Measurements from ENCODE around the gene WNT8A.
"Not testable (repeated sequence)": the region's sequence is repeated elsewhere in the genome, so short reads cannot be mapped to it uniquely, and the experiment has no call there.

Gene WNT8A

DNA sequence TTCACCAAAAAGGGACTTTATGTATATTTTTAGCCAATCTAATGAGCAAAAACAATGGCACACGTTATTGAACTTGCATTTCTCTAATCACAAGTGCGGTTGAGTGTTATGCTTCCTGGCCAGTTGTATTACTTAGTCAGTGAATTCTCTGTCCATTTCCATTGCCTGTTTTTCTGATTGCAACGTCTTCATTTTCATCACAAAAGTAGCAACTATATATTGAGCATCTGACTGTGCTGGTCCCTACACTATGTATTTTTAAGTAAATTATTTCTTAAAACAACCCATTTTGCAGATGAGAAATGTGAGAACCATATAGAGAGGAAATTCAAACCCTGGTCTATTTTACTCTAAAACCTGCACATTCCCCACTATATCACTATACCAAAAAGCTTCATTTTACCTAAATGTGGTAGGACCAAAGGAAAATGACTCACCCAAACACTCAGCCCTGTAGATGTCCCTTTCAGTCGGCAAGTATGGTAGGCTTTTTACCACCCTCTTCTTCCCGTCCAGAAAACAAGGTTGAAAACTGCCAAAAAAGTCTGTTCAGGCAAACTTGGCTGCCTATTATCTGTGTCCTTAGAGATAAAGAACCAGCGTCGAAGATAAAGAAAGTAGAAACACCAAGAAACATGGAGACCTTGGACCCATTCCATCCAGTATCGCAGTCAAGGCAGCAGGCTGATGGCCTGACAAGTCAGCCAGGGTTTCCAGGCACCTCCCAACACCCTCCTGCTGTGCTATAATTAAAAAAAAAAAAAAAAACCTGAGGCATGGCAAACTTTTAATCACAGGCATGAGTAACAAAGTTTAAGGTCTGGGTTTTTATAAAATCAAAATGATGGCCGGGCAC, 32.2 kb upstream of the WNT8A start:
- H3K4me3 ChIP-seq (ENCODE audit: control insufficient read depth, low read depth, low read length): no peak overlapping the region
- no peak for DNase-seq (ENCODE audit: low read depth)
- TF ChIP-seq, protein P1, sequence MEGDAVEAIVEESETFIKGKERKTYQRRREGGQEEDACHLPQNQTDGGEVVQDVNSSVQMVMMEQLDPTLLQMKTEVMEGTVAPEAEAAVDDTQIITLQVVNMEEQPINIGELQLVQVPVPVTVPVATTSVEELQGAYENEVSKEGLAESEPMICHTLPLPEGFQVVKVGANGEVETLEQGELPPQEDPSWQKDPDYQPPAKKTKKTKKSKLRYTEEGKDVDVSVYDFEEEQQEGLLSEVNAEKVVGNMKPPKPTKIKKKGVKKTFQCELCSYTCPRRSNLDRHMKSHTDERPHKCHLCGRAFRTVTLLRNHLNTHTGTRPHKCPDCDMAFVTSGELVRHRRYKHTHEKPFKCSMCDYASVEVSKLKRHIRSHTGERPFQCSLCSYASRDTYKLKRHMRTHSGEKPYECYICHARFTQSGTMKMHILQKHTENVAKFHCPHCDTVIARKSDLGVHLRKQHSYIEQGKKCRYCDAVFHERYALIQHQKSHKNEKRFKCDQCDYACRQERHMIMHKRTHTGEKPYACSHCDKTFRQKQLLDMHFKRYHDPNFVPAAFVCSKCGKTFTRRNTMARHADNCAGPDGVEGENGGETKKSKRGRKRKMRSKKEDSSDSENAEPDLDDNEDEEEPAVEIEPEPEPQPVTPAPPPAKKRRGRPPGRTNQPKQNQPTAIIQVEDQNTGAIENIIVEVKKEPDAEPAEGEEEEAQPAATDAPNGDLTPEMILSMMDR (IDR thresholded peaks at IDR 0.05; ENCODE audit: control insufficient read depth, insufficient read depth, low read depth, low read length, missing control alignments): no peak

DNA sequence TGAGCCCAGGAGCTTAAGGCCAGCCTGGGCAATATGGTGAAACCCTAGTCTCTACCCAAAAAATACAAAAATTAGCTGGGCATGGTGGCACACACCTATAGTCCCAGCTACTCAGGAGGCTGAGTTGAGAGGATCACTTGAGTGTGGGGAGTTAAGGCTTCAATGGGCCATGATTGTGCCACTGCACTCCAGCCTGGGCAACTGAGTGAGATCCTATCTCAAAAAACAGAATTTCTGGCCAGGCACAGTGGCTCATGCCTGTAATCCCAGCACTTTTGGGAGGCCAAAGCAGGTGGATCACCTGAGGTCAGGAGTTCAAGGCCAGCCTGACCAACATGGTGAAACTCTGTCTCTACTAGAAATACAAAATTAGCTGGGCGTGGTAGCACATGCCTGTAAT, 31.1 kb upstream of the WNT8A start:
- not testable (repeated sequence) for DNase-seq (ENCODE audit: low read depth); H3K4me3 ChIP-seq (ENCODE audit: control insufficient read depth, low read depth, low read length)

DNA sequence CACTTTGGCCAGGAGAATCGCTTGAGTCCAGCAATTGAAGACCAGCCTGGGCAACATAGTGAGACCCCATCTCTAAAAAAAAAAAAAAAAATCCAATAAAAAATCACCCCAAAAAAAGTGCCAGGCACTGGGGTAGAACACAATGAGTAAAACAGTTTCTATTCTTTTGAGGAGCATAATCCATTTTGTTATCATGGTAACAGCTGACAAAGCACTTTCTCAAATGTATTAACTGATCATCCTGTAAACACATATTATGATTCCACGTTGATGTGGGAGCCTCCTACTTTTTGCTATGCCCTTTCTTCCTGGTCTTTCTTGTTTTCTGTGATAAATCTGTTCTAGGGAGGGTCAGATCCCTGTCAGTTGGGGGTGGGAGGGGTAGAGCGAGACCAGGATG, 30.3 kb upstream of the WNT8A start:
- TF ChIP-seq, protein P1 (IDR thresholded peaks at IDR 0.05; ENCODE audit: control insufficient read depth, insufficient read depth, low read depth, low read length, missing control alignments): no peak
- no peak for DNase-seq (ENCODE audit: low read depth)
- H3K4me3 ChIP-seq (ENCODE audit: control insufficient read depth, low read depth, low read length): no peak overlapping the region

DNA sequence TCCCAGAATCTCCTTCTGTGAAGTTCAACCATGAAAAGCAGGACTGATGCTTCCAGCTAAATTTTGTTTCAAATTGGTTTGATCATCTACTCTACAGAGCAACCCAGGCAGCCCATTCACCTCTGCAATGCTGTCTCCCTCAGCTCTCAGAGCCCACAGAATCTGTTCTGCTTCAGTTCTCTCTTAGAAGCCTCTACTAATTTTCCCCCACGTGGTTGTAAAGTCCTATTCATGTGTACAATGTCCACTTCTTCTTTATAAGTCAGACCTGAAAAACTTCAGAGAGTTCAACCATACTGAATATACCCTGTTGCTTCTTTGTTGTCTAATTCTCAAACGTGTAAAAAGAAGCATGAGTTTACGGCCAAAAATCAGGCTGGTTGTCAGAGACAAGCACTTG, 29.6 kb upstream of the WNT8A start:
- TF ChIP-seq, protein P1 (IDR thresholded peaks at IDR 0.05; ENCODE audit: control insufficient read depth, insufficient read depth, low read depth, low read length, missing control alignments): no peak
- DNase-seq (ENCODE audit: low read depth): no peak
- no peak overlapping the region for H3K4me3 ChIP-seq (ENCODE audit: control insufficient read depth, low read depth, low read length)

DNA sequence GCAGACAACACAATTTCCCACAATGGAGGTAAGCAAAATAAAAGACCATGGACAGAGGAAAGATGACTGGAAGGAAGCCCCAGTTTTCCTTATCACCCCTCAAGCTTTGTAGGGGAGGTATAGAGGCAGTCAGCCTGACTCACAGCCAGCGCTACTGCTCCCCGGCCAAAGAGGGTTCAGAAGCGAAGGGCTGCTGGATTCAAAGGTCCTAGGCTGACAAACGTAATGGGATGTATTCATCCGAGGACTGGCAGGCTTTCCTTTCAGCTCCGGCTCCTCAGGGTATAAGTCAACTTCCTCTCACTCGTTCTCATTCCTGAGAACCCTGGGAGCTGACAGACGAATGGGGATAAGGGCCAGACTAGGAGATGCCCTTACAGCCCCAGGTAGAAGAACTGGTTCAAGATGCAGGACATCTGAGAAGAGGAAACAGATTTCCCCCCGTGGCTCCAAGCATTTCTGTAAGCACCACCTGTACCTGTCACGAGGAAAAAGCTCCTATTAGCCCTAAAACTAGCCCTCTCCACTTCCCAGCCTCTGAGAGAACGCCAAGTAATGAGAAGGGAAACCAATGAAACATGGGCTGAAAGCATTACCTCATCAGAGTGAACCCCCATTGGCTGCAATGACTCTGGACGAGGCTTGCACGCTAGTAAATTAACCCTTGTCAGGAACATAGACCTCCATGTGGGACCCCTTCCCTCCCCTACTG, 28.8 kb upstream of the WNT8A start:
- DNase-seq (ENCODE audit: low read depth): no peak
- TF ChIP-seq, protein P1 (IDR thresholded peaks at IDR 0.05; ENCODE audit: control insufficient read depth, insufficient read depth, low read depth, low read length, missing control alignments): no peak
- H3K4me3 ChIP-seq (ENCODE audit: control insufficient read depth, low read depth, low read length): no peak overlapping the region

DNA sequence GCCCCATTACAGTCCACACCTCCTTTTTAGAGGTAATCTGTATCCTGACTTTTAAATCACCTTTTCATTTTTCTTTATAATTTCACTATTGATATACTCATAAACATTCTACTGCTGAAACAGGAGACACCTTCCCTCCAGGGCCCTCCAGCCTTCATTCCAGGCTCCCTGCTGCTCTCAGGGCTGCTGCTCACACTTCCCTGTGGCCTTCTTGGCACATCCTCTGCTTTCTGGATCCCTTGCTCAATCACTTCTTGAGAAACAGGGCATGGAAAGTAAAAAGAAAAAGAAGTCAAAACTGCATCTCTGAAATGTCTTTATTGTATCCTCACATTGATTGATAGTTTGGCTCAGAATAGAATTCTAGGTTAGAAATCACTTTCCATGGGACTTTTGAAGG, 19.3 kb upstream of the WNT8A start:
- TF ChIP-seq, protein P1 (IDR thresholded peaks at IDR 0.05; ENCODE audit: control insufficient read depth, insufficient read depth, low read depth, low read length, missing control alignments): no peak
- H3K4me3 ChIP-seq (ENCODE audit: control insufficient read depth, low read depth, low read length): no peak overlapping the region
- DNase-seq (ENCODE audit: low read depth): no peak

DNA sequence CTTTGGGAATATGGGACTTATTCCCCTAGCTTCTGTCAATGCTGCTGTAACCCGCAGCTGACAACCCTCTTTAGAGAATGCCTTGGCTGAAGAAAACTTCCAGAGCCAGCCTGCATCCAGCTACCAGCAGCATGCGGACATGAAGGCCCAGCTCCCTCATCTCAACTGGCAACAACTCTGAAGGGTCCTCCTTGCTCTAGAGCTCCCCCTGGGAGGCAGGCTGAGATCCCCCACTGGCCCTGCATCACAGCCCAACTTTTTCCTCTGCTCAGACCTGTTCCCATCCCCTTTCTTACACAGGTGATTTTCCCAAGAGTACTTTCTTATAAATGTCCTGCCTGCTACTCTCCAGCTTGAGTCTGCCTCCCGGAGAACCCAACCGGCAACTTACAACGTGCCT, 18.7 kb upstream of the WNT8A start:
- TF ChIP-seq, protein P1 (IDR thresholded peaks at IDR 0.05; ENCODE audit: control insufficient read depth, insufficient read depth, low read depth, low read length, missing control alignments): peak; percentile 27
- H3K4me3 ChIP-seq (ENCODE audit: control insufficient read depth, low read depth, low read length): no peak overlapping the region
- no peak for DNase-seq (ENCODE audit: low read depth)
